GM19023 (cell line): ENCODE results near the gene ARPC1B.
"Not testable (repeated sequence)": the region's sequence is repeated elsewhere in the genome, so short reads cannot be mapped to it uniquely, and the experiment has no call there.

Experiments used
- ATAC-seq: cut with Tn5 transposase; IDR thresholded peaks from one replicate; pipeline ENCODE4 v1.9.1; 2021; ENCODE audit warnings: mild to moderate bottlenecking, moderate library complexity; ENCODE audit not compliant: unreplicated experiment

ARPC1B gene

GRCh38 chr7:99374111-99375064, at the start of gene ARPC1B:
ARPC1B (plus strand) TSS chr7:99374730; CDS start chr7:99385715, 10,985 bp downstream.
- ATAC-seq, result peak; percentile 69

- no peak for ATAC-seq
Observed at GRCh38 chr7:99325001-99325493, 49.5 kb upstream of the ARPC1B start.

DNA sequence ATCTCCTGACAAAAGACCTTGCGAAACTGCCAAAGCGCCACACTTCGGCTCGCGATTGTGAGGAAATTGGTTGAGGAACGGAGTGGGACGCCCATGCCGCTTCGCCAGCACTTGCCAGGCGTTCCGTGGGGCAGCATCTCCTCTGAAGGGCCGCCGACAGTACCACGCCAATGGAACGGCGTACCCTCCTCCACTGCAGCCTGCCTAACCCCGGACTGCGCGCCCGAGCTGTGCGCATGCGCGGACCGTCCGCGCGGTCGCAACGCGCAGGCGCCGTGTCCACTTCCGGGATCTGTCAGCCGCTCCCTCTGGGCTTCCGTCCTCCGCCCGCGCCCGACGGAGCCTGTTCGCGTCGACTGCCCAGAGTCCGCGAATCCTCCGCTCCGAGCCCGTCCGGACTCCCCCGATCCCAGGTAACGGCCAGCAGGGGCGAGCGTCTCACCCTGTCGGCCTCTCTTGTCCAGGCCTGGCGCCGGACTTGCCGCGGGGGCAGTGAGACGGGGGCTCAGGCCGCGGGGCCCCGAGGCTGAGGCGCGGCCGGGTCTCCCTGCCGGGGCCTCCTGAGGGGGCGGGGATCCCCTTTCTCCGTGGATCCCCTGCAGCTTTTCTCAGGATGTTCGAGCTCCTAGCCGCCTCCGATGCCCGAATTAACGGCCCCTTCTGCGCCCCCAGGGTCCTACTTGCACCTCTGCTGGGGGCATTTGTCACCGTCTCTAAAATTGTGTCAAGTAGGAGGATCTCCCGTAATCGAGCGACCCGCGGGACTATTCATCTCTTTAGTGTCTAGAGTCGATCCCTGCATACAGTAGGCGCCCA, 48.7 kb upstream of the ARPC1B start, which contains the start of gene ARPC1A:
ARPC1A (plus strand) TSS at position 307 of the 816 bp plus-strand sequence. CDS start 7,456 bp downstream, outside the sequence.
- peak; percentile 91 for ATAC-seq

DNA sequence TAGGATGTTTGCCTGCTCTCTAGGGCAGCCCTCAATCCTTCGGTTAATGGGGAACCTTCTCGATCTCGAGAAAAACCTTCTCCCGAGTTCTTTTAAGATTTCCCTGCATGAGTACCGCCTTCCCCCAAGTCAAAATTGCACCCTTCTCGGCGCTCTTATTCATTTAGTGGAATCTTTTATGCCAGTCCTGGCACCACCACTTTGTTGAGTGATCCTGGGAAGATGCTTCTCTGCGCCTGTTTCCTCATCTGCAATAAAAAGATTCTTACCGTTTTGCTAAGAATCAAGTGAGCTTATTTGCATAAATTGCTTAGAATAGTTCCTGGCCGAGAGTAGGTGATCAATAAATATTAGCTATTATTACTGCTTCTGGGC, 48.1 kb upstream of the ARPC1B start:
- ATAC-seq, result no peak

- ATAC-seq, result not testable (repeated sequence)
Observed at GRCh38 chr7:99330314-99330961, 44.1 kb upstream of the ARPC1B start.

- no peak for ATAC-seq
Observed at GRCh38 chr7:99331002-99331401, 43.5 kb upstream of the ARPC1B start.

DNA sequence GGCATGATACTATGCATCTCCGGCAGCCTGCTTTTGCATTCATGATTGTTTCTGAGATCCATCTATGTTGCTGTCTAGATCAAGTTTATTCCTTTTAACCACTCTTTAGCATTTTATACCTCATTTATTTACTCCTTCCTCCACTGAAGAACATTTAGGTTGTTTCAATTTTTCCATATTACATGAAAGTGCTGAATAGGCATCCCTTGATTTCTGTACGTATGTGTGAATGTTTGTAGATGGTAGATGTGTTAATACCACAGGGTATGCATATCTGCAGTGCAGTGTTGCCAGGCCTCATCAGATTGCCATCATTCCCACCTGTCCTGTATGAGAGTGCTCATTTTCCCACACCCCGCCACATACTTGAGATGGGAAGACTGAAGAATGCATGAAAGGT, 34.9 kb upstream of the ARPC1B start:
- no peak for ATAC-seq

GRCh38 chr7:99340659-99341058, 33.9 kb upstream of the ARPC1B start:
- no peak for ATAC-seq

DNA sequence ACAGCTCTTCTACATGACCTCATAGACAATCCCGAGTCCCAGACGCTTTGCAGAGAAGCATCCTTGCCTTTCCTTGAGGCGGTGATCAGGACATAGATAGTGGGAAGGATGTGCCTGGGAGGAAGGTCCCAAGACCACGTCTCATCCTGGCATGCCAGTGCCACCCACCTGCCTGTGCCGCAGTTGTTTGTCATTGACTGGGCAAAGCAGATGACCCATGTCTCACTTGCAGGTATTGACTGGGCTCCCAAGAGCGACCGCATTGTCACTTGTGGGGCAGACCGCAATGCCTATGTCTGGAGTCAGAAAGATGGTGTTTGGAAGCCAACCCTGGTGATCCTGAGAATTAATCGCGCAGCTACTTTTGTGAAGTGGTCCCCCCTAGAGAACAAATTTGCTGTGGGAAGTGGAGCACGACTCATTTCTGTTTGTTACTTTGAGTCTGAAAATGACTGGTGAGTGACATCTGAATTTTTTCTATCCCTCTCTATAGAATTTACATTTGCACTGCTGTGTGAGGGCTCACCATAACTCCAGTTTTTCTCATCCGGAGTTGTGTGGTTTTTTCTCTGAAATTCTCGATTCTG, 30.4 kb upstream of the ARPC1B start:
- ATAC-seq, result no peak

- not testable (repeated sequence) for ATAC-seq
Observed at GRCh38 chr7:99350641-99351040, 23.9 kb upstream of the ARPC1B start.

DNA sequence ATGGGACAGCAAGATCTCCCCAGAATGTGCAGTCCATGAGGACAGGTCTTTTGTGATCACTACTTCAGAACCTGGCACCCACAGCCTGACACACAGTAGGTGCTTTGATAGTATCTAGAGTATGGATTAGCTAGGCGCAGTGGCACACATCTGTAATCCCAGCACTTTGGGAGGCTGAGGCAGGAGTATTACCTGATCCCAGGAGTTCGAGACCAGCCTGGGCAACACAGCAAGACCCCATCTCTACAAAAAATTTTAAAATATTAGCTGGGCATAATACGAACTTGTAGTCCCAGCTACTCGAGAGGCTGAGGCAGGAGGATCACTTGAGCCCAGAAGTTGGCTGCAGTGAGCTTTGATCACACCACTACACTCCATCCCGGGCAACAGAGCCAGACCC, 22.3 kb upstream of the ARPC1B start:
- no peak for ATAC-seq

- no peak for ATAC-seq
Observed at GRCh38 chr7:99355098-99355497, 19.4 kb upstream of the ARPC1B start.

GRCh38 chr7:99357701-99358490, 16.6 kb upstream of the ARPC1B start:
- ATAC-seq, result no peak

- not testable (repeated sequence) for ATAC-seq
Observed at GRCh38 chr7:99358521-99358920, 16.0 kb upstream of the ARPC1B start.

DNA sequence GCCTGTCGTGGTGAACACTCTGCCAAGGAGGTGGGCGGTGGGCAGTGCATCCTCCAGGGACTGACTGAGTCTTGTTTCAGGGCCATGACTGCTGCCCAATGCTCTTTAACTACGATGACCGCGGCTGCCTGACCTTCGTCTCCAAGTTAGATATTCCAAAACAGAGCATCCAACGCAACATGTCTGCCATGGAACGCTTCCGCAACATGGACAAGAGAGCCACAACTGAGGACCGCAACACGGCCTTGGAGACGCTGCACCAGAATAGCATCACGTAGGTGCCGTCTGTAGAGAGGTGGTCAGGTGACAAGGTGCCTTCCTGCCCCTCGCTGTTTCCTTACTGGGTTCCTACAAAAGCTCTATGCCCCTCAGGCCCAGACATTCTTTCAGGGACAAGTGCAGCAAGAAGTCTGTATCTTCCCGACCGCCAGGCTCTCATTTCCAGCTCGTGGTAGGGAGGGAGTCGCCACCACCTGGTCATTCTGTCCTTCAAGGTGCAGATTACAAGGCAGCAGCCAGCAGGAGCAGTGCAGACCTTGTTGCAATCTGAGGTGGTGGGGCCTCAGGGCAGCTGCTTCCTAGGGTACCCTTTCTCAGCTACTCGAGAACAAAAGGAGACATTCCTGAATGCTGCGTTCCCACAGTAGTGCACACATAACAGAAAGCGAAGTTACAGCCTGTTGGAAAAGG, 14.9 kb upstream of the ARPC1B start:
- ATAC-seq, result no peak

DNA sequence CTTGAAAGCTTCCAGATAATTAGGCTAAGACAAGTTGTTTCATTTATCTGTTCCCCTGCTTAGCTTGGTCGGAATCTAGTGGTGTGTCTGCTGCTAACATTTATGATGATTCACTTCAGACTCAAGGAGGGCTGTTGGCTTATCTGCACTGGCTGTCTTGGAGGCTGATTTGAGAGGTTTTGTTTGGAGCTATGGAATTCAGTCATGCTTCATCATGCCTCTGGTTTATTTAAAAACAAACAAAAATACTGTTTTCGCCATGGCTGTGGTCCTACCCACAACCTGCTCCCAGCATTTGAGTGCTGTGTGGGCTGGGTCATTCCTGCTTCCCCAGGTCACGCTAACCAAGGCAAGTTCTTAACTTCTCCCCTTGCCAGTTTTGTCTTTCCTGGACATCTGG, 11.7 kb upstream of the ARPC1B start:
- no peak for ATAC-seq

GRCh38 chr7:99363286-99363685, 11.2 kb upstream of the ARPC1B start:
- no peak for ATAC-seq

GRCh38 chr7:99365318-99366141, 9.0 kb upstream of the ARPC1B start:
- ATAC-seq, result no peak
